Erythroblast (primary cell): ENCODE results near the gene SV2B.

Experiments
- GATA1 ChIP-seq: IDR thresholded peaks from 2 replicates; pipeline ENCODE4 v1.6.1; 2011; ENCODE audit warnings: low read depth, mild to moderate bottlenecking, control low read depth, low read length, moderate library complexity
- POLR2A ChIP-seq: IDR thresholded peaks from 2 replicates; pipeline ENCODE4 v1.6.1; 2011; ENCODE audit warnings: mild to moderate bottlenecking, low read length

DNA sequence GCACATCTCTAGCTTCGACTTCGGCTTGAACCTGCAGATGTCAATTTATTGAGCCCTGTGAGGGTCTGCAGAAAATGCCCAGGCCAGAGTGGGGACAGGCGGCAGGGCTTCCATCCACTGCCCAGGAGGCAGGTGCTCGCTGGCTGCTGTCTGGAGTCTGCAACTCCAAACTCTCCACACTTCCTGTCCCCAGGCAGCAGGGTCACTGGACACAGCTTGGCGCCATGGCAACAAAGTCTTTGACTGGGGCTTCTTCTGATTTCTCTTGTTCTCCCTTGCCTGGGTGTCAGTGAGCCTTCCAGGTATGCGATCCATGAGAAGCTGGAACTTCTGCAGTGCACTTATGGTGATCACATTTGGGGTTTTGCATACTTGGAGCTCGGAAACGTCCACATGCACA lies 33.5 kb downstream of the SV2B start:
- TF ChIP-seq POLR2A (no peak), GATA1 (no peak)
